Germinal center (tissue), 1 donor: Measurements from ENCODE around the gene AGPAT3.

ENCODE experiments used
- DNase-seq: peaks from one replicate; pipeline ENCODE4 v3.0.0; 2012; ENCODE audit warnings: mixed read lengths, low spot score

Gene AGPAT3

DNA sequence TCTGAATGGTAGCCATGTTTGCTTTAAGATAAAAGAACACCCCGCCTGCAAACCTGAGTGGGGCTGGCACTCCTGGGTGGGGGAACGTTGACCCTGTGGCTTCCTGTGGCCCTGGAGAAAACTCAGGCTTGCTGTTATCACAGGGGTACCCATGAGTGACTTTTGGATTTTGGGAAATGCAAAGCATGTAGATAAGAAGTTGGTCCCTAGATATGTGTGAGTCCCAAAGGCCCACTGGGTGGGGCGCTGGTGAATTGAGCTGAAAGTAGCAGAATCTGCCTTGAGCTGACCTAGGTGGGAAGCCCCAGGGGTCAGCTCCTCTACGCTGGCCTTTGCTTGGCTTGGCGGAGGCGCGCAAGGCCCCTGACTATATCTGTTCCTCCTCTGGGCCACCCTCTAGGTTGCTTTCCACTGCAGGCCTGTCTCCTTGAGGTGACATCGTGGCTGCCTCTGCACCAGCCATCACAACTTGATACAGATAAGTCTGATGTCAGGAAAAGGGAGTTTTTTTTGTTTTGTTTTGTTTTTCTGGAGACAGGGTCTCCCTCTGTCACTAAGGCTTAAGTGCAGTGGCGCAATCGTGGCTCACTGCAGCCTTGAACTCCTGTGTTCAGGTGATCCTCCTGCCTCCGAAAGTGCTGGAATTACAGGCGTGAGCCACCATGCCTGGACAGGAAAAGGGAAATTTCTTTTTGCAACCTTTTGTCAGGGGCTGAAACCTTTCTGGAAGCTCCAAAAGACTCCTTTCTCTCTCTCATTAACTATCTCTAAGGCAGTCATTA, 72.2 kb downstream of the AGPAT3 start:
- DNase-seq, result no peak

DNA sequence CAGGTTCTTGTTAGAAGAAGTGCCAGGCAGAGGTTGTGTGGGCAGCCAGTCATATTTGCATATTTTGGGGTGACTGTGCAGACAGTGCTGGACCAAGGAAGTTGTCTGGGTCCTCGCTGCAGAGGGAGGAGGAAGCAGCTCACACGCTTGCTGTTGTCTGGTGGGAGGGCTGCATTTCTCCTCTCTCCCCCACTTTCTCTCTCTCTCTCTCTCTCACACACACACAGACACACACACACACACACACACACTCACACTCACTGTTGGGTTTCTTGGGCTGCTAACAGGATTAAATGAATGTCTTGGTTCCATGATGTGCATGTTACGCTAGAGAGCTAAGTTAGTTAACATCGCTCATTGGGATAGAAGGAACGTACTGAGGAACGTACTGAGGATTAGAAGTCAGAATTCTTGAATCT, 72.9 kb downstream of the AGPAT3 start:
- DNase-seq, result peak; percentile 68

GRCh38 chr21:43938751-43939442, 73.9 kb downstream of the AGPAT3 start:
- DNase-seq, result peak; percentile 93

GRCh38 chr21:43939443-43940328, 74.7 kb downstream of the AGPAT3 start:
- no peak for DNase-seq

GRCh38 chr21:43940329-43941050, 75.5 kb downstream of the AGPAT3 start:
- DNase-seq, result no peak

DNA sequence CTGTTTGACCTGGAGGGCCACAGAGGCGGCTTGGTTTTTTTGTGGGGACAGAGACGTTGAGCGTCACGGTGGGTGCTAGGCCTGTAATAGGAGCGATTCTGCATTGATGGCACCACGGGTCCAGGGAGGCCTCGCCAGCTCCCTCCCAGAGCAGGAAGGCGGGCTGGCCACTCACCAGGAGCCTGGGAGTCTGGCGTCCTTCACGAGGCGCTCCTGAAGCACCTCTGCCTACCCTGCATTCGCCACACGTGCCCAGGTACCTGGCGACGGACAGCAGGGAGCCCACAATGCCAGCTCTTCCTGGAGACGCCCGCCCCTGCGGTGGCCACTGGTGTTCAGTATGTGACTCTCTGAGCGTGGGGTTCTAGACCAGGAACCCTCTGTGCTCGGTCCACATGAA, 77.2 kb downstream of the AGPAT3 start:
- DNase-seq, result no peak

GRCh38 chr21:43942621-43943020, 77.6 kb downstream of the AGPAT3 start:
- DNase-seq, result no peak

DNA sequence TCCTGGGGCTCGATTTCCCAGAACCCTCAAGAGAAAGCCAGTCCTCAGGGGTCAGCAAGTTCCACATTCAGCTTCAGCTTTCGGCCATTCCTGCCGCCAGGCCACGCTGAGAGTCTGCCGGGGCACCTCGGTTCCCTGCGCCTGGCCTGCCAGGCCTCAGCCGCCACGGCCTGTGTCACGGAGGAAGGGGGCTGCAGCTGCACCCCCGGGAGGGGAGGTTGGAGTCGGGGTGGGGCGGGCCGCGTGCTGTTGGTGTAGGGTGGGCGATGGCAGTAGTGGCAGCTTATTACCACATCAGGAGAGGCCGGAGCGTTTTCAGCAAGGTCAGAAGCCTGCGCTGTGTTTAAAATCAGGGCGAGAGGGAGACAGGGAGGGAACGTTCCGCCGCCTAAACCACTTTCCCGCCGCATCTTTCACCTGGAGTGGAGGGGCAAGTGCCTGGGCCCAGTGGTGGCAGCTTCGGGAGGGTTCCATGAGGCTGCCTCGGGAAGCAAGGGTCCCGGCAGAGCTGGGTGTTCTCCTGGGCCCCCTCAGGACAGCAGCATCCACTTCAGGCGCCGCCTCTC, 78.6 kb downstream of the AGPAT3 start:
- no peak for DNase-seq

- DNase-seq, result no peak
Measured at GRCh38 chr21:43944078-43944633, 79.1 kb downstream of the AGPAT3 start.

DNA sequence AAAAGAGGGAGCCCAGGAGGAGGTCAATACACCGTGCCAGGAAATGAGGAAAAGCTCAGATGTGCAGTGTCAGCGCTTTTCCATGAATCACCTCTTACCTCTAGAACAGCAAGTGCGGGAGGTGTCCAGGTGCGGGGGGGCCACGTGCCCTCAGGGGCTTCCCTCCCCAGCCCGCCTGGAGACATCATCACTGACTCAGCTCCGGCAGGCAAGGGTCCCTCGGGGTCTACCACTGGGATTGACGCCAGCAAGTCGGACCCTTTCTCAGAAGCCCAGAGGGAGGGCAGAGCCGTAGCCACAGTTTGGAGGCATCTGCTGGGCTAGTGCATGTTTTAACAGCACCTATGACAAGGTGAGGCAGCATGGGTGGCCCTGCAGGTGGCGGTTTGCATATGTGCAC, 79.7 kb downstream of the AGPAT3 start:
- DNase-seq, result no peak

DNA sequence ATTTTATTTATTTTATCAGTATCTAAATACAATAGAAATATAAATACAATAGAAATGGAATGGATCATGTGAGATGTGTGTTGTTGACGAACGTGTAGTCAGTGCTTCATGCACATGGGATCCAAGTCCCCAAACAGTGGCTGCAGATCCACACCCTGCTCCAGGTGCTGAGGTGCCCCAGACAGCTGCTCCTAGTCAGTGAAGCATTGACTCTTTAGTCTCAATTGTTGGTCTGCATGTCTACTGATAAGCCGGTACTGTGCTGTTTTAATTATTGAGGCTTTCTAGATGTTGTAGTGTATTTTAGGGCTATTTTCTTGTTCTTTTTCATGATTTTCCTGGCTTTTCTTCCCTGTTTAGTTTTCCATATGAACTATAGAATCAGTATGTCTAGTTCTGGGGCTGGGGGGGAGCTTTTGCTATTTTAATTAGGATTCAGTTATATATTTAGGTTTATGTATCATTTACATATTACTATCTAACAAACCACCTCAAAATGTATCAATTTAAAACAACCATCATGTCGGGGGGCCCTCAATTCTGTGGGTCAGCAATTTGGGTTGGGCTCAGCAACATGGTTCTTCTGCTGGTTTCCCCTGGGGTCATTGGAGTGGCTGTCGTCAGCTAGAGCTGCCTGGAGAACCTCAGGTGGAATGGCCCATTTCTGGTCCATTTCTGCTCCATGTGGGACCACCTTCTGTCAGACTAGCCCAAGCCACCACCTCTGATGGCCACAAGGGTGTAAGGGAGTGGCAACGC, 83.9 kb downstream of the AGPAT3 start:
- no peak for DNase-seq

DNA sequence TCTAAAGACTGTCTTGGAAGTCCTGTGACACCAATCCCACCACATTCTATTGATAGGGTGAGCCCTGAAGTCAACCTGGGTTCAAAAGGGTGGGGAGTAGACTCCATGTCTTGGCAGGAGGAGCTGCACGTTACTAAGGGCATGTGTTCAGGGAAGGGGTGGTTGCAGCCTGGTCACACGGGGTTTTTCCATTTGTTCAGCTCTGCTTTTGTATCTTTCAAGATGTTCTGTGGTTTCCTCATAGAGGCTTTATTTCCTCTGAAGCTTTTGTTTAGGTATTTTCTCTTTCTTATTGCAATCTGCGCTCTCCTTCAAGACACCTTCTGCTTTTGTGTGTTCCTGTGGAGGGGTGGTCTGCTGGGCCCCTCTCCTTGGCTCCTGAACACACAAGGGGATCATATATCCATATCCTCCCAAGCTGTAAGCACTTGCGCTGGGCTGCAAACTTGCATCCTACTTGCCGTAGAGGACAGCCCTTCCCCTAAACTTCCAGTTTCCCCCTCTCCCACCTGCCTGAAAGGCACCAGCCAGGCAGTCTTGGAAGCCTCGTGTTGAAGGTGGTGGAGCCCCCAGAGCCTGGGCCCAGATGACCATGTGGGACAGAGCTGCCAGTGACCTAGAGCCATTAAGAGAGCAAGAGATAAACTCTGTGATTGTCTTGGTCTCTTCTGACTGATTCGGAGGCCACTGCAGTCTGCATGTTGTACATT, 84.6 kb downstream of the AGPAT3 start:
- no peak for DNase-seq

DNA sequence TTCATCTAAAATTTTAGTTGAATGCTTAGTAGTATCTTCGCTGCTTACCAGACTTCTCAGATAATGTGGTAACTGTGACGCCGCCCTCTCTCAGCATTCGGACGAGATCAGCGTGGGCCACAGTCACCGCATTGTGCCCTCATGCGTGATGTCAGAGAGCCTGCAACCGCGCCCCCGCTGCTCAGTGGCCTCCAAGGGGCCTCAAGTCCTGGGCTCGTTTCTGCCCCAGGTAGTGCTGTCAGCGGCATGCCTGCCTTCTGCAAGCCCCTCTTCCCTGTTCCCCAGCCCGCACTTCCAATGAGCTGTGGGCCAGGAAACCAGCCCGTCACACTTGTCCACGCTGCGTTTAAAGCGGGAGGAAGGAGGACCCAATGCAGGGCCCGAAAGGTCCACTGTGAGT, 85.5 kb downstream of the AGPAT3 start:
- DNase-seq, result no peak

DNA sequence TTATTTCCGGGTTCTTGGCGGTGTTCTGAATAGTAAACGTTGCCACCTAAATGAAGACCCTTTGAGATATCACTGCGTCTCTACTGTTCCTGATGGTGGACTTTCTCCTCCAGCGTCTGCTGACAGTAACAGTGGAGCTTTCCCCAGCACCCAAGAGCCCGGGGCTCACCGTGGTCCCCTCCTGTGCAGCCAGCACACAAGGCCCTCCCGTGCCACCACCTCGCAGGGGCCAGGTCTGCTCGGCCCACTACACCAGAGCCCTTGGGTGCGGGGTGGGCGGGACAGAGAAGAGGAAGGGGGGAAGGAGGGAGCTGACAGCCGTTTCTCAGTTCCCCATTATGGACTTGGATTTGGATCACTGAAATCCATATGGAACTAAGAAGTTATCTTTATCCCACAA, 85.9 kb downstream of the AGPAT3 start:
- DNase-seq, result no peak

- no peak for DNase-seq
Measured at GRCh38 chr21:43951911-43952703, 87.1 kb downstream of the AGPAT3 start.

GRCh38 chr21:43953021-43953420, 88.0 kb downstream of the AGPAT3 start:
- DNase-seq, result no peak

GRCh38 chr21:43954042-43954441, 89.0 kb downstream of the AGPAT3 start:
- no peak for DNase-seq

- DNase-seq, result no peak
Measured at GRCh38 chr21:43954896-43955295, 89.9 kb downstream of the AGPAT3 start.
